ENCODE measurements around the gene SMARCD3.

Gene SMARCD3

GRCh38 chr7:151246851-151247580, 1.5 kb downstream of the SMARCD3 start:
- DNase-seq: no peak

GRCh38 chr7:151246102-151246850, 2.2 kb downstream of the SMARCD3 start:
- DNase-seq: no peak

- peak; percentile 72 for DNase-seq
Measured at GRCh38 chr7:151245360-151246101, 3.0 kb downstream of the SMARCD3 start.

- no peak for DNase-seq
Measured at GRCh38 chr7:151244841-151245346, 3.6 kb downstream of the SMARCD3 start.

- peak; percentile 44 for DNase-seq
Measured at GRCh38 chr7:151244196-151244840, 4.2 kb downstream of the SMARCD3 start.

GRCh38 chr7:151243408-151244195, 4.9 kb downstream of the SMARCD3 start:
- DNase-seq: peak; percentile 45

GRCh38 chr7:151243045-151243349, 5.5 kb downstream of the SMARCD3 start:
- no peak for DNase-seq

GRCh38 chr7:151242159-151243044, 6.1 kb downstream of the SMARCD3 start:
- no peak for DNase-seq

- no peak for DNase-seq
Measured at GRCh38 chr7:151241755-151242096, 6.8 kb downstream of the SMARCD3 start.

- DNase-seq: no peak
Measured at GRCh38 chr7:151240942-151241754, 7.3 kb downstream of the SMARCD3 start.

- DNase-seq: no peak
Measured at GRCh38 chr7:151240536-151240935, 8.0 kb downstream of the SMARCD3 start.

- DNase-seq: no peak
Measured at GRCh38 chr7:151239837-151240459, 8.5 kb downstream of the SMARCD3 start.

- no peak for DNase-seq
Measured at GRCh38 chr7:151238924-151239836, 9.3 kb downstream of the SMARCD3 start.

- no peak for DNase-seq
Measured at GRCh38 chr7:151238190-151238810, 10.2 kb downstream of the SMARCD3 start.

- DNase-seq: no peak
Measured at GRCh38 chr7:151237244-151238189, 11.0 kb downstream of the SMARCD3 start.

- DNase-seq: no peak
Measured at GRCh38 chr7:151236406-151236805, 12.1 kb downstream of the SMARCD3 start.

Measured in CD4-positive, alpha-beta T cell treated with Interferon gamma for 1 hour (primary cell).